ENCODE data around the gene CDRT4.

- TF ChIP-seq GATA2 (IDR thresholded peaks at IDR 0.05; ENCODE audit: low read depth, low read length) = no peak
- TF ChIP-seq GATA3 (IDR thresholded peaks at IDR 0.05; ENCODE audit: low read depth, low read length) = no peak
Measured at GRCh38 chr17:15403276-15403939, 64.0 kb downstream of the CDRT4 start.

All from SH-SY5Y (cell line).